GM19035 (cell line): ENCODE results near the gene CFHR2.
"Not testable (repeated sequence)": the region's sequence is repeated elsewhere in the genome, so short reads cannot be mapped to it uniquely, and the experiment has no call there.

Experiments used
- ATAC-seq: cut with Tn5 transposase; IDR thresholded peaks from one replicate; pipeline ENCODE4 v1.9.1; 2021; ENCODE audit not compliant: unreplicated experiment

CFHR2 gene

DNA sequence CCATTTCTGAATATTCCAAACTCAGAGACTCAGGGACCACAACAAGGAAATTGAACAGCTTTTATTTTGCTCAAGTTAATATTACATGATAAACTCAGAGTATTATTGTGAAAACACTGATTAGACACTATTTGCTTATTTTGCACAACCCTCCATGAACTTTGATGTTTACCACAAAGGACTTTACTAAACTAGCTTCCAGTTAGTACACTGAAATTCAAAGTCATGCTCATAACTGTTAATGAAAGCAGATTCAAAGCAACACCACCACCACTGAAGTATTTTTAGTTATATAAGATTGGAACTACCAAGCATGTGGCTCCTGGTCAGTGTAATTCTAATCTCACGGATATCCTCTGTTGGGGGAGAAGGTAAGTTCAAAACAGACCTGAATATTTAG, at the start of gene CFHR2:
CFHR2 (plus strand) TSS at position 171 of the 400 bp plus-strand sequence; CDS start at position 314, 143 bp downstream.
- not testable (repeated sequence) for ATAC-seq

- ATAC-seq, result no peak
Observed at GRCh38 chr1:196896355-196896754, 47.2 kb upstream of the CFHR2 start.

DNA sequence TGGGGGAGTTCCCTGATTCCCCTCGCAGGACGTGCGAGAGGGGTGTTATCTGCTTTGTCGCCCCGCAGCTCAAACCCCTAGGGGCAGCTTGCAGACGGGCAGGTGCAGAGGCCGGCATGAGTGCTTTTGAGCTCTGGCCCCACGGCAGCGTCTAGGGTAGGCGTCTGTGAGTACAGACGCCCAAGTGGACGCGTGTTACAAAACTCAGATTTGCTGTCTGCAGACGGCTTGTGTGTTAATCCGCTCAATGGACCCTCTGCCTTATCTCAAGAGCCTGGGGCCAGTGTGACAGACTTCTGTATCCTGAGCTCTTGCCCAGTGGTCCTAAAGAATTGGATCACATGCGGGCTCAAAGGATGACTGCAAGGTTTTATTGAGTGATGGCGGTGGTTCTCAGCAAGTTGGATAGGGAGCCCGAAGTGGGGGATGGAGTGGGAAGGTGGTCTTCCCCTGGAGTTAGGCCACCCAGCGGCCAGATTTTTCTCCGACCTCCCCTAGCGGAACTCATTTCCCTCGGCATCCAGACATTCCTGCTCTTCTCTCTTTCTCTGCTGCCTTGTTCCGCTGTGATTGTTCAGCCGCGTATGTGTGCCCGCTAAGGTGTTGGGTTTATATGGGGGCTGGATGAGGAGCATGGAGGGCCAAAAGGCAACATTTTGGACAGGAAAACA, 46.2 kb upstream of the CFHR2 start:
- no peak for ATAC-seq

- no peak for ATAC-seq
Observed at GRCh38 chr1:196902344-196902743, 41.2 kb upstream of the CFHR2 start.

- no peak for ATAC-seq
Observed at GRCh38 chr1:196910215-196910614, 33.3 kb upstream of the CFHR2 start.

GRCh38 chr1:196912283-196912682, 31.3 kb upstream of the CFHR2 start:
- ATAC-seq, result not testable (repeated sequence)

- ATAC-seq, result not testable (repeated sequence)
Observed at GRCh38 chr1:196926839-196927238, 16.7 kb upstream of the CFHR2 start.

- ATAC-seq, result not testable (repeated sequence)
Observed at GRCh38 chr1:196932853-196933252, 10.7 kb upstream of the CFHR2 start.

DNA sequence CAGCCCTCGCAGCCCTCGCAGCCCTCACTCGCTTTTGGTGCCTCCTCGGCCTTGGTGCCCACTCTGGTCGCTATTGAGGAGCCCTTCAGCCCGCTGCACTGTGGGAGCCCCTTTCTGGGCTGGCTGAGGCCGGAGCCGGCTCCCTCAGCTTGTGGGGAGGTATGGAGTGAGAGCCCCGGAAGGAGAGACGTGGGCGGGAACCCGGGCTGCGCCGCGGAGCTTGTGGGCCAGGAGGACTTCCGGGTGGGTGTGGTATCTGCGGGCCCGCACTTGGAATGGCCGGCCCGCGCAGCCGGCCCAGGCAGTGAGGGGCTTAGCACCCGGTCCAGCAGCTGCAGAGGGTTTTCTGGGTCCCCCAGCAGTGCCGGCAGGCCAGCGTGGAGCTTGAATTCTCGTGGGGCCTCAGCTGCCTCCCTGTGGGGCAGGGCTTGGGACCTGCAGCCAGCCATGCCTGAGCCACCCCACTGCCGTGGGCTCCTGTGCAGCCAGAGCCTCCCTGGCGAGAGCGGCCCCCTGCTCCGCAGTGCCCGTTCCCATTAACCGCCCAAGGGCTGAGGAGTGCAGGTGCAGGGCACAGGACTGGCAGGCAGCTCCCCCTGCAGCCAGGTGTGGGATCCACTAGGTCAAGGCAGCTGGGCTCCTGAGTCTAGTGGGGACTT, 9.9 kb upstream of the CFHR2 start:
- ATAC-seq, result no peak

GRCh38 chr1:196941474-196941873, 2.1 kb upstream of the CFHR2 start:
- ATAC-seq, result not testable (repeated sequence)

GRCh38 chr1:196951711-196952394, 8.3 kb downstream of the CFHR2 start:
- ATAC-seq, result peak; percentile 78

GRCh38 chr1:196954778-196955177, 11.2 kb downstream of the CFHR2 start:
- ATAC-seq, result no peak

DNA sequence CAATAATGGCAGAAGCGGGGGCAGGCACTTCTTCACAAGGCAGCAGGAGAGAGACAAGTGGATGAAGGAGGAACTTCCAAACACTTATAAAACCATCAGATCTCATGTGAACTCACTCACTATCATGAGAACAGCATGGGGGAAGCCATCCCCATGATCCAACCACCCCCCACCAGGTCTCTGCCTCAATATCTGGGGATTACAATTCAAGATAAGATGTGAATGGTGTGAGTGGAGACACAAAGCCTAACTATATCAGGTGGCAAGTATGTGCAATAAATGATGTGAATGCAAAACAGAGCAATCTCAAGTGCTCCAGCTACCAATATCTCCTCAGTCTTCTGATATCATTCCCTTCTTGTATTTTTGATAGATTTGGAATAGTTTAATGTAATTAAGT, 12.4 kb downstream of the CFHR2 start:
- ATAC-seq, result no peak

DNA sequence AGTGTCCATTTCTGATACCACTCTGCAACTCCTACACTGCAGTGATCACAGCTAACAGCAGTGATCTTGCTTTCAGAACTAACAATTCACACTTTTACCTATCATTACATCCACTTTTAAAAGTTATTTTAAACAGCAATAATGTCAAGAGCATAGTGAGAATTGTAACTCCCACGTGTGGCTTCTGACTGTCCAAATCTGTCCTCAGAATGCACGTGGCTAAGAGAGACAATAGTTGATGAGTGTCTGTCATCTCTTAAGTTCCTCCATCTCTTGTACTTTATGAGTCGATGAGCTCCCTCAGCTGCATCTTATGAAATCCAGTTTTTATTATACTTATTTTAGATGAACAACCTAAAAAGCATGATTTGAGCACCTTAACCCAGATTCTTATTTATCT, 17.3 kb downstream of the CFHR2 start:
- peak; percentile 66 for ATAC-seq

DNA sequence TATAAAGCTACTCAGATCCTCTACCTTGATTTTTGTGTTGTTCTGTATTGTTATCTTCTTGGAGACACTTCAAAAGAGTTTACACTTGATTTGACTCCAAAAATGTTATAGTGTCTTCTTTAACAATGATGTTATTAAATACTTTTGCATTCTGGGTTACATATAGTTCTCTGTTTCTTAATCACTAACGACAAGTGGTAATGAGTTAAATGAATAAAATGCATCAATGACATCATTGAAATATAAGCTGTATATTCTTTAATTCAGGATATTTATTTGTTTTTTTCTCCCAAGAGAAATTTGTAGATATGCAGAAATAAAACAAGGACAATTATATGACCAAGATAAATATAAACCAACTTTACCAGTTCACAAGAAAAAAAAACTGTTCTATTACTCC, 26.6 kb downstream of the CFHR2 start:
- no peak for ATAC-seq

DNA sequence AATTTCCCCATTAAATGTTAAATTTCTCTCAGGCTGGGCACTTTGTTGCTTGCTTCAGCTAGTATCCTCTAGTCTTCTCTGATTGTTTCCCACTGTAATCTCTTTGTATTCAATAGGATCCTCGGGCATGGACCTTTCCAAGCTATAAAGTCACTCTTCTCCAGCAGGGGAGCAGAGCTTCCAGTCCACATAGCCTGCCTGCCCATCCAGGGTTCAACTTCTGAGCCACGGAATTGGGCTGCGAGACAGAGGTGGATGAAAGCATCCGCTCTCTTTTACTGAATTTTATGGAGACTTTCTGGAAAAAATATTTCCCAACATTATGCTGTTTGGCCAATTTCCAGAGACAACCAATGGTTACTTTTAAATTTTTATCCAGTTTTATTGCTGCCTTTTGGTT, 32.7 kb downstream of the CFHR2 start:
- no peak for ATAC-seq

DNA sequence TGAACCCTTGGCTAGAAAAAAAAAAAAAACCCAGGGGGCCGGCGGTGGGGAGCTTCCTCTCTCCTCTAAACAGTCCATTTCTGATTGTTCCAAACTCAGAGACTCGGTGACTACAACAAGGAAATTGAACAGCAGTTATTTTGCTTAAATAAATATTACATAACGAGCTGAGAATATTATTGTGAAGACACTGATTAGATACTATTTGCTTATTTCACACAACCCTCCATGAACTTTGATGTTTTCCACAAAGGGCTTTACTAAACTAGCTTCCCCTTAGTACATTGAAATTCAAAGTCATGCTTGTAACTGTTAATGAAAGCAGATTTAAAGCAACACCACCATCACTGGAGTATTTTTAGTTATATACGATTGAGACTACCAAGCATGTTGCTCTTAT, 33.7 kb downstream of the CFHR2 start, which contains the start of gene CFHR5:
CFHR5 (plus strand) TSS at position 279 of the 400 bp plus-strand sequence; CDS start at position 388, 109 bp downstream.
- ATAC-seq, result no peak

DNA sequence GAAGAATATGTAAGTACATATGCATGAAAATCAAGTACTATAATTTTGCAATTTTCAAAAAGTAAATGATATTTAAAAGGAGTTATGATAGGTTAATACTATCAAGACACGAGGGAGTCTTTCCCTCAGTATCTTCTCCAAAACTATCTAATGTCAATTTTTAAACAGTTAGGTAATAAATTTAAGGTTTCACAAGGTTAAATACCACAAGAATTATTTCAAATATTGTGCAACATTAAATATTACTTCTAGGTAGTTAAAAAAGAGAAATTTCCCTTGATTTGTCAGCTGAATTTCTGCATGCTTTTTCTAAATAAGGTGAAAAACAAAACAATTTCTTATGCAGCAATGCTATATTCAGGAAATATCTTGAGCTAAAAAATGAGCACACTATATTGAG, 37.3 kb downstream of the CFHR2 start:
- no peak for ATAC-seq

DNA sequence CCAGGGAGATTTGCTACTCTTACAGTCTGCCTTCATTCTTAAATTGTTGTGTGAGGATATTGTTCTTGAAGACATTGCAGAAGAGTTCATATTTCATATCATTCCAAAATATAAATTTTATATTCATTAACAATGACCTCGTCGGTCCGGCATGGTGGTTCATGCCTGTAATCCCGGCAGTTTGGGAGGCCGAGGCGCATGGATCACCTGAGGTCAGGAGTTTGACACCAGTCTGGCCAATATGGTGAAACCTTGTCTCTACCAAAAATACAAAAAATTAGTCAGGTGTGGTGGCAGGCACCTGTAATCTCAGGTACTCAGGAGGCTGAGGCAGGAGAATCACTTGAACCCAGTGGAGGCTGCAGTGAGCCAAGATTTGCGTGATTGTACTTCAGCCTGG, 38.7 kb downstream of the CFHR2 start:
- ATAC-seq, result not testable (repeated sequence)

GRCh38 chr1:196991919-196992651, 48.5 kb downstream of the CFHR2 start:
- ATAC-seq, result not testable (repeated sequence)

DNA sequence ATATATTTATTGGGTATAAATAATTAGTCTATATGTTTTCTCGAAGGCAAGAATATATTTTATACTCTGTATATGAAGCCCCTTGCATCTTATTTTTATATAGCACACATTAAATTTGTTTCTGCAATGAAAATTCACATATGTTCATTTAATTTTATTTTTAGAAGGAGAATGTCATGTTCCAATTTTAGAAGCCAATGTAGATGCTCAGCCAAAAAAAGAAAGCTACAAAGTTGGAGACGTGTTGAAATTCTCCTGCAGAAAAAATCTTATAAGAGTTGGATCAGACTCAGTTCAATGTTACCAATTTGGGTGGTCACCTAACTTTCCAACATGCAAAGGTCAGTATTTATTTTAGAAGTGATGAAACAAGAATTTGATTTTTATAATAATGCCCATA, 50.4 kb downstream of the CFHR2 start:
- no peak for ATAC-seq
